Transverse colon (tissue), 4 donors: Measurements from ENCODE around the gene SEMA3A.

Experiments used
- CTCF ChIP-seq, 5 experiments: fragments of 200-600 bp in 3 of 5; fragments of 450-650 bp in 2 of 5; sonication (generic) in 3 of 5; IDR thresholded peaks; 1 replicate in 2 of 5; 2 replicates in 3 of 5; pipeline ENCODE4 v1.5.1; 2016 to 2017; ENCODE audit warnings: antibody characterized with exemption in 5 of 5, inconsistent platforms in 3 of 5, mild to moderate bottlenecking in 2 of 5, moderate library complexity in 1 of 5
- POLR2AphosphoS5 ChIP-seq, 3 donors: sonication (generic); formaldehyde crosslinking; IDR thresholded peaks; one replicate each; pipeline ENCODE4 v1.6.1; 2016; ENCODE audit warnings: antibody characterized with exemption in 3 of 3

GRCh38 chr7:84177758-84178412 is 16.7 kb downstream of the SEMA3A start:
- TF ChIP-seq CTCF (IDR thresholded peaks at IDR 0.05): no peak
- TF ChIP-seq POLR2AphosphoS5 (IDR thresholded peaks at IDR 0.05): no peak
